Measurements from ENCODE around the gene AP2A2. TPM values are rescaled to one million over a fixed set of nuclear protein-coding genes. Genes with fewer than 3 reads are reported as not detected.

Gene AP2A2
- total RNA-seq, 2 donors from 2014 or later, result 79.4 to 97.7 TPM

DNA sequence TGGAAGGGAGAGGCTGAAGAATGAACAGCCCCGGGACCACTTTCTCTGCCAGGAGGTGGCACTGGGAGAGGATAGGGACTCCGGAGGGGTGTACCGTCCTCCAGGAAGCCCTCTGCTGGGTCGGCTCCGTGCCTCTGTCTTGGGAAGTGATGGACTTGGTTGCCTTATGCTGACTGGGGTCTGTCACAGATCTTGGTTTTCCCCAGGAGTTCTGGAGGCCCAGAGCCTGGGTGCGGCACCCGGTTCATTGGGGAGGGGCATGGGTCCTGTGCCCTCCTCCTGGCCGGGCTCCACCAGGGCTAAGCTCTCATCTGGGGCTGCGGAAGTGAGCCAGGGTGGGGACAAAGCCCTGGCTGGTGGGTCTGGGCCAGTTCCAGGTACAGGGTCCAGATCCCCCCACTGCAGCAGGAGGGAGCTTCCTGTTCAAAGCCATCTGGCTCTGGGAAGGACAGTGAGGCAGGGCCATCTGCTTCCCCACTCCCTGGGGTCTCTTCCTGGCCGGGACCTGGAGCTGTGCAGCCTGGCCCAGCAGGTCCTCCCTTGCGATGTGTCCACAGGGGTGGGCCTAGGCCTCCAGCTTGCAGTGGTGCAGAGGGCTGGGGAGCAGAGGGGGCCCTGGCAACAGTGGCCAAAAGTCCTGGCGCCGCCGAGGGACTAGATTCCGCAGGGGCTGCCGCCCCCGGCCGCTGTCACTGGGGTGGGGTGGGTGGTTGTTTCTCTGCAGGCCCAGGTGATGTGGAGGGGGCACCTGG is 1.1 kb upstream of the AP2A2 start:
- no peak overlapping the region for H3K4me3 Mint-ChIP-seq
- WGBS, 2 experiments (ENCODE audit: insufficient coverage in 1 of 2, insufficient read length in 1 of 2), result 94% methylated on average over 4 to 18 of the region's 18 CpGs
- no peaks in the 10 kb centered on the region for H3K27me3 Mint-ChIP-seq (ENCODE audit: insufficient read depth)
- no peaks in the 10 kb centered on the region for H3K9me3 Mint-ChIP-seq
- Histone ChIP-seq H3K4me1 (ENCODE audit: control insufficient read depth, insufficient read depth, low read length) (no peaks in the 10 kb centered on the region), H3K27me3 (ENCODE audit: control insufficient read depth, insufficient read depth, low read length, poor library complexity, severe bottlenecking) (no peaks in the 10 kb centered on the region), H3K9me3 (ENCODE audit: control insufficient read depth, low read length) (no peaks in the 10 kb centered on the region), H3K4me3 (ENCODE audit: low read length) (no peak overlapping the region), H3K9ac (ENCODE audit: extremely low read depth, low read length, poor library complexity, severe bottlenecking) (no peak overlapping the region), H3K36me3 (ENCODE audit: control insufficient read depth, insufficient read depth, low read length) (peaks cover 23% of the 10 kb centered on the region), H3K27ac (ENCODE audit: low read depth, low read length) (no peak overlapping the region)
- H3K36me3 Mint-ChIP-seq (ENCODE audit: low read depth), result peaks cover 11% of the 10 kb centered on the region
- H3K27ac Mint-ChIP-seq, result no peak overlapping the region
- TF ChIP-seq, protein P1, sequence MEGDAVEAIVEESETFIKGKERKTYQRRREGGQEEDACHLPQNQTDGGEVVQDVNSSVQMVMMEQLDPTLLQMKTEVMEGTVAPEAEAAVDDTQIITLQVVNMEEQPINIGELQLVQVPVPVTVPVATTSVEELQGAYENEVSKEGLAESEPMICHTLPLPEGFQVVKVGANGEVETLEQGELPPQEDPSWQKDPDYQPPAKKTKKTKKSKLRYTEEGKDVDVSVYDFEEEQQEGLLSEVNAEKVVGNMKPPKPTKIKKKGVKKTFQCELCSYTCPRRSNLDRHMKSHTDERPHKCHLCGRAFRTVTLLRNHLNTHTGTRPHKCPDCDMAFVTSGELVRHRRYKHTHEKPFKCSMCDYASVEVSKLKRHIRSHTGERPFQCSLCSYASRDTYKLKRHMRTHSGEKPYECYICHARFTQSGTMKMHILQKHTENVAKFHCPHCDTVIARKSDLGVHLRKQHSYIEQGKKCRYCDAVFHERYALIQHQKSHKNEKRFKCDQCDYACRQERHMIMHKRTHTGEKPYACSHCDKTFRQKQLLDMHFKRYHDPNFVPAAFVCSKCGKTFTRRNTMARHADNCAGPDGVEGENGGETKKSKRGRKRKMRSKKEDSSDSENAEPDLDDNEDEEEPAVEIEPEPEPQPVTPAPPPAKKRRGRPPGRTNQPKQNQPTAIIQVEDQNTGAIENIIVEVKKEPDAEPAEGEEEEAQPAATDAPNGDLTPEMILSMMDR (conservative IDR thresholded peaks at IDR 0.05), result no peak
- DNase-seq, result peak; percentile 52
- peaks cover 12% of the 10 kb centered on the region for H3K4me1 Mint-ChIP-seq

DNA sequence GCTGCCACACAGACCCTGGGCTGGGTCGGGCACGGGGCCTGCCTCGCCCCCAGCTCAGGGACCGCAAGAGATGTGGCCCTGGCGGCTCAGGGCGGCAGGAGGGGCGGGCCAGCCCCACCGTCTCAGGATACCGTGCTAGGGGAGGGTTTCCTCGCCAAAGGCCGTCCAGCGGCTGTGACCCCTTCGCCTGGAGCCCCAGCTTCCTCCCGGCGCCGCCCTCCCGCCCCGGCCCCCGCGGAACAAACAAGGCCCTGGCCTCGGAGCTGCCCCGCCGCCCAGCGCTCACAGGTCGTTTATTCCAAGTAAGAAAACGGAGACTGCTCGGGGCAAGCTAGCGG is 543 bp upstream of the AP2A2 start:
- H3K9me3 Mint-ChIP-seq, result no peaks in the 10 kb centered on the region
- H3K27me3 Mint-ChIP-seq (ENCODE audit: insufficient read depth), result no peaks in the 10 kb centered on the region
- Histone ChIP-seq H3K9me3 (ENCODE audit: control insufficient read depth, low read length) (no peaks in the 10 kb centered on the region), H3K27me3 (ENCODE audit: control insufficient read depth, insufficient read depth, low read length, poor library complexity, severe bottlenecking) (no peaks in the 10 kb centered on the region), H3K27ac (ENCODE audit: low read depth, low read length) (no peak overlapping the region), H3K4me1 (ENCODE audit: control insufficient read depth, insufficient read depth, low read length) (no peaks in the 10 kb centered on the region), H3K36me3 (ENCODE audit: control insufficient read depth, insufficient read depth, low read length) (peaks cover 23% of the 10 kb centered on the region), H3K4me3 (ENCODE audit: low read length) (no peak overlapping the region), H3K9ac (ENCODE audit: extremely low read depth, low read length, poor library complexity, severe bottlenecking) (no peak overlapping the region)
- H3K4me1 Mint-ChIP-seq, result peaks cover 12% of the 10 kb centered on the region
- H3K27ac Mint-ChIP-seq, result no peak overlapping the region
- H3K4me3 Mint-ChIP-seq, result no peak overlapping the region
- TF ChIP-seq, protein P1 (conservative IDR thresholded peaks at IDR 0.05), result no peak
- peaks cover 12% of the 10 kb centered on the region for H3K36me3 Mint-ChIP-seq (ENCODE audit: low read depth)
- no peak for DNase-seq
- 93% methylated on average over 28 of the region's 28 CpGs; no CpG with 5 or more reads in 1 of the 2 experiments for WGBS, 2 experiments (ENCODE audit: insufficient coverage in 1 of 2, insufficient read length in 1 of 2)

DNA sequence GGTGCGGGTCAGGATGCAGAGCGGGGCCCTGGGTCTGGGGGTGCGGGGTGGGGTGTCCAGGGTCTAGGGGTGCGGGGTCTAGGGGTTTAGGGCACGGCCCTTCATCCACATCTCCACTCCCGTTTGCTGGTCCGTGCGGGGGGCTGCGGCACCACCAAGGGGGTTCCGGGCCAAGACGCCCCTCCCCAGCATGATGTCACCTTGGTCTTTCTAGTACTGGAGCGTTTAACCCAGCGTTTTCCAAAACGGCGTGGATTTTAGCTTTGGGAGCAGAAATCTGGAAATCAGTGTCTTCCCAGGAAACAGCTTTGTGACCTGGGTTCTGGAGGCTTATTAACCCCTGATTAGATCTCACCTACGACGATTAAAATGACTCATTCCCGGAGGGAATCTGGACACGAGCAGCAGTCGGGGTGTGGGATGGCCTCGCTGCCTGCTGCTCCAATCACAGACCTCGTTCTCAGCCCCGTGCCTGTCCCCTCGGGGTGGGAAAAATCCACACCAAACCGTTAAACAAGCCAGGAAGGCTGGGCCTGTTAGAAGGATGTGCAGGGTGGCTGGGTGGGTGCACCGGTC is 759 bp downstream of the AP2A2 start:
- WGBS, 2 experiments (ENCODE audit: insufficient coverage in 1 of 2, insufficient read length in 1 of 2), result 7 to 9% methylated on average over 13 to 23 of the region's 26 CpGs
- Histone ChIP-seq H3K36me3 (ENCODE audit: control insufficient read depth, insufficient read depth, low read length) (peaks cover 29% of the 10 kb centered on the region), H3K9ac (ENCODE audit: extremely low read depth, low read length, poor library complexity, severe bottlenecking) (peak overlapping the region; percentile 78), H3K4me3 (ENCODE audit: low read length) (peak overlapping the region; percentile 89), H3K27ac (ENCODE audit: low read depth, low read length) (no peak overlapping the region), H3K9me3 (ENCODE audit: control insufficient read depth, low read length) (no peaks in the 10 kb centered on the region), H3K27me3 (ENCODE audit: control insufficient read depth, insufficient read depth, low read length, poor library complexity, severe bottlenecking) (no peaks in the 10 kb centered on the region), H3K4me1 (ENCODE audit: control insufficient read depth, insufficient read depth, low read length) (no peaks in the 10 kb centered on the region)
- Mint-ChIP-seq H3K4me3 (peak overlapping the region; percentile 81), H3K4me1 (peaks cover 19% of the 10 kb centered on the region), H3K27ac (peak overlapping the region; percentile 93), H3K36me3 (ENCODE audit: low read depth) (peaks cover 12% of the 10 kb centered on the region), H3K9me3 (no peaks in the 10 kb centered on the region), H3K27me3 (ENCODE audit: insufficient read depth) (no peaks in the 10 kb centered on the region)
- TF ChIP-seq, protein P1 (conservative IDR thresholded peaks at IDR 0.05), result no peak
- DNase-seq, result peak; percentile 58
